Sigmoid colon (tissue), 7 donors: ENCODE results near the gene EDC4. TPM values are rescaled to one million over a fixed set of nuclear protein-coding genes. Genes with fewer than 3 reads are reported as not detected.

Source experiments
- DNase-seq: peaks from one replicate; pipeline ENCODE4 v3.0.0-alpha.2; 2019
- H3K27ac ChIP-seq, 4 donors: fragments of 200-600 bp; sonication (generic); one replicate each; pipeline ENCODE4 v1.5.1; 2016 to 2019; ENCODE audit warnings: mild to moderate bottlenecking in 1 of 4
- H3K27me3 ChIP-seq, 3 donors: fragments of 200-600 bp; sonication (generic); one replicate each; pipeline ENCODE4 v1.5.1; 2019; ENCODE audit warnings: mild to moderate bottlenecking in 1 of 3
- H3K36me3 ChIP-seq, 4 donors: fragments of 200-600 bp; sonication (generic); one replicate each; pipeline ENCODE4 v1.5.1; 2016 to 2019
- H3K4me1 ChIP-seq, 4 donors: fragments of 200-600 bp; sonication (generic); one replicate each; pipeline ENCODE4 v1.5.1; 2017 to 2019
- H3K4me3 ChIP-seq, 4 donors: fragments of 200-600 bp; sonication (generic); one replicate each; pipeline ENCODE4 v1.5.1; 2017 to 2019; ENCODE audit warnings: mild to moderate bottlenecking in 2 of 4, moderate library complexity in 1 of 4
- H3K9me3 ChIP-seq, 4 donors: fragments of 200-600 bp in 3 of 4; sonication (generic) in 3 of 4; one replicate each; pipeline versions ENCODE4 v1.5.1 to v1.6.1; 2013 to 2019
- CTCF ChIP-seq, 4 experiments: fragments of 450-650 bp in 3 of 4; fragments of 200-600 bp in 1 of 4; IDR thresholded peaks; one replicate each; pipeline ENCODE4 v1.5.1; 2016 to 2019; ENCODE audit warnings: antibody characterized with exemption in 4 of 4, mild to moderate bottlenecking in 3 of 4, moderate library complexity in 2 of 4
- EP300 ChIP-seq, 4 donors: sonication (generic); formaldehyde crosslinking; IDR thresholded peaks; one replicate each; pipeline ENCODE4 v1.6.1; 2017; ENCODE audit warnings: antibody characterized with exemption in 4 of 4
- POLR2A ChIP-seq, 2 donors: fragments of 450-650 bp; IDR thresholded peaks; one replicate each; pipeline ENCODE4 v1.6.1; 2016; ENCODE audit warnings: antibody characterized with exemption in 2 of 2, mild to moderate bottlenecking in 2 of 2, moderate library complexity in 2 of 2
- POLR2AphosphoS5 ChIP-seq, 4 donors: sonication (generic); formaldehyde crosslinking; IDR thresholded peaks; one replicate each; pipeline ENCODE4 v1.6.1; 2017; ENCODE audit warnings: antibody characterized with exemption in 4 of 4
- WGBS, 2 donors: extraction: QIAGEN DNeasy Blood & Tissue Kit; methylation state at CpG; one replicate each; pipeline ENCODE4 v1.1.7; 2013; 5-methylcytosine and 5-hydroxymethylcytosine counted together
- intact Hi-C: fragments of 100-400 bp; cut with DNase I; formaldehyde crosslinking; loops from one replicate; pipeline ENCODE4 v1.15.1; 2023
- polyA plus RNA-seq, 3 donors: library from polyadenylated mRNA; stranded (reverse); fragments of 200-250 nt; gene quantifications; one replicate each; pipeline ENCODE4 v1.2.3, GENCODE V29; 2013
- total RNA-seq, 4 donors: library from RNA; depleted of rRNA; stranded (reverse); fragments of >200 nt; gene quantifications; one replicate each; pipeline ENCODE4 v1.1.0, GENCODE V29; 2016
- donor health status: healthy with polysubstance abuse.
- donor health status: Bipolar disorder and iron deficiency.
- donor health status: healthy.

EDC4 gene
- total and polyA plus RNA-seq, 7 donors, result 24.5 to 48.9 (median 33.5) TPM

GRCh38 chr16:67848118-67848517 lies 24.7 kb upstream of the EDC4 start:
- Histone ChIP-seq H3K27me3 (no peaks in the 10 kb centered on the region), H3K4me1 (peaks cover 0 to 57% (median 51%) of the 10 kb centered on the region in 4 donors), H3K27ac (peak overlapping the region in 3 of 4 donors; percentile 96 to 99 (median 99)), H3K4me3 (peak overlapping the region in 3 of 4 donors; percentile 67 to 89 (median 88)), H3K36me3 (no peaks in the 10 kb centered on the region), H3K9me3 (no peaks in the 10 kb centered on the region)
- intact Hi-C loops, result loop anchor here (5.0 to 10.0 kb wide), 2 partner anchors 323 to 621 kb away; partner anchors contain the start of genes RIPOR1 and TMEM208
- no peak for DNase-seq
- TF ChIP-seq EP300 (IDR thresholded peaks at IDR 0.05), result no peak
- TF ChIP-seq POLR2A (IDR thresholded peaks at IDR 0.05), result no peak
- no peak for TF ChIP-seq CTCF (IDR thresholded peaks at IDR 0.05)
- no peak for TF ChIP-seq POLR2AphosphoS5 (IDR thresholded peaks at IDR 0.05)
- WGBS, 2 donors, result 91% methylated on average over 11 of the region's 11 CpGs

- H3K36me3 ChIP-seq, result no peaks in the 10 kb centered on the region
- peaks cover 0 to 42% (median 35%) of the 10 kb centered on the region in 4 donors for H3K4me1 ChIP-seq
- no peak overlapping the region for H3K4me3 ChIP-seq
- 94 to 95% methylated on average over 3 of the region's 3 CpGs for WGBS, 2 donors
- H3K9me3 ChIP-seq, result no peaks in the 10 kb centered on the region
- TF ChIP-seq EP300 (IDR thresholded peaks at IDR 0.05), result no peak
- TF ChIP-seq POLR2A (IDR thresholded peaks at IDR 0.05), result no peak
- no peak for TF ChIP-seq POLR2AphosphoS5 (IDR thresholded peaks at IDR 0.05)
- no peak for TF ChIP-seq CTCF (IDR thresholded peaks at IDR 0.05)
- H3K27ac ChIP-seq, result no peak overlapping the region
- intact Hi-C loops, result no loop called here
- no peak for DNase-seq
- no peaks in the 10 kb centered on the region for H3K27me3 ChIP-seq
Measured at GRCh38 chr16:67853670-67854069, 19.2 kb upstream of the EDC4 start.

- no peak for DNase-seq
- WGBS, 2 donors, result 81 to 87% methylated on average over 10 of the region's 10 CpGs
- H3K4me1 ChIP-seq, result peaks cover 0 to 39% (median 29%) of the 10 kb centered on the region in 4 donors
- intact Hi-C loops, result no loop called here
- no peak overlapping the region for H3K4me3 ChIP-seq
- peaks cover 0 to 6% (median 0%) of the 10 kb centered on the region in 4 donors for H3K36me3 ChIP-seq
- H3K9me3 ChIP-seq, result no peaks in the 10 kb centered on the region
- no peak overlapping the region for H3K27ac ChIP-seq
- no peaks in the 10 kb centered on the region for H3K27me3 ChIP-seq
- no peak for TF ChIP-seq CTCF (IDR thresholded peaks at IDR 0.05)
- TF ChIP-seq EP300 (IDR thresholded peaks at IDR 0.05), result no peak
- TF ChIP-seq POLR2A (IDR thresholded peaks at IDR 0.05), result no peak
- no peak for TF ChIP-seq POLR2AphosphoS5 (IDR thresholded peaks at IDR 0.05)
Measured at GRCh38 chr16:67855789-67856188, 17.1 kb upstream of the EDC4 start.

- Histone ChIP-seq H3K36me3 (peaks cover 0 to 13% (median 0%) of the 10 kb centered on the region in 4 donors), H3K9me3 (no peaks in the 10 kb centered on the region), H3K27me3 (no peaks in the 10 kb centered on the region), H3K4me1 (peaks cover 0 to 44% (median 32%) of the 10 kb centered on the region in 4 donors), H3K27ac (peak overlapping the region; percentile 10 to 65 (median 50)), H3K4me3 (no peak overlapping the region)
- no peak for TF ChIP-seq EP300 (IDR thresholded peaks at IDR 0.05)
- no peak for TF ChIP-seq POLR2AphosphoS5 (IDR thresholded peaks at IDR 0.05)
- no peak for TF ChIP-seq POLR2A (IDR thresholded peaks at IDR 0.05)
- TF ChIP-seq CTCF (IDR thresholded peaks at IDR 0.05), result no peak
- WGBS, 2 donors, result 86 to 92% methylated on average over 5 of the region's 5 CpGs
- no peak for DNase-seq
- intact Hi-C loops, result no loop called here
Measured at GRCh38 chr16:67856927-67857546, 15.8 kb upstream of the EDC4 start.
